Osteocyte (in vitro differentiated cells): Measurements from ENCODE around the gene GGT6. TPM values are rescaled to one million over a fixed set of nuclear protein-coding genes. Genes with fewer than 3 reads are reported as not detected.
A peak's percentile ranks its signal among the peaks of the same experiment; 100 is the strongest.

Source experiments
- DNase-seq: peaks from one replicate; pipeline ENCODE4 v3.0.0; 2021; ENCODE audit warnings: mixed read lengths; ENCODE audit not compliant: unreplicated experiment; ENCODE audit errors: extremely low spot score
- H3K27ac Mint-ChIP-seq: one replicate; pipeline ENCODE4 v1.8.0; 2021; ENCODE audit warnings: mild to moderate bottlenecking, mixed read lengths; ENCODE audit not compliant: unreplicated experiment
- H3K27me3 Mint-ChIP-seq: one replicate; pipeline ENCODE4 v1.8.0; 2021; ENCODE audit warnings: mixed read lengths; ENCODE audit not compliant: unreplicated experiment
- H3K36me3 Mint-ChIP-seq: one replicate; pipeline ENCODE4 v1.8.0; 2021; ENCODE audit warnings: mixed read lengths; ENCODE audit not compliant: unreplicated experiment
- H3K4me1 Mint-ChIP-seq: one replicate; pipeline ENCODE4 v1.8.0; 2021; ENCODE audit warnings: mixed read lengths; ENCODE audit not compliant: unreplicated experiment
- H3K4me3 Mint-ChIP-seq: one replicate; pipeline ENCODE4 v1.8.0; 2021; ENCODE audit warnings: mild to moderate bottlenecking, moderate library complexity, mixed read lengths; ENCODE audit not compliant: unreplicated experiment
- H3K9me3 Mint-ChIP-seq: one replicate; pipeline ENCODE4 v1.8.0; 2021; ENCODE audit warnings: mixed read lengths; ENCODE audit not compliant: unreplicated experiment
- CTCF ChIP-seq: fragments of 200-600 bp; sonication (generic); IDR thresholded peaks from 2 replicates; pipeline ENCODE4 v1.5.0; 2021; ENCODE audit warnings: antibody characterized with exemption, mild to moderate bottlenecking, moderate library complexity
- total RNA-seq: library from RNA; stranded (reverse); gene quantifications from 2 replicates; pipeline ENCODE4 v1.2.1, GENCODE V29; 2021

The GGT6 gene
- total RNA-seq, 1 donor from 2014 or later, result not detected

DNA sequence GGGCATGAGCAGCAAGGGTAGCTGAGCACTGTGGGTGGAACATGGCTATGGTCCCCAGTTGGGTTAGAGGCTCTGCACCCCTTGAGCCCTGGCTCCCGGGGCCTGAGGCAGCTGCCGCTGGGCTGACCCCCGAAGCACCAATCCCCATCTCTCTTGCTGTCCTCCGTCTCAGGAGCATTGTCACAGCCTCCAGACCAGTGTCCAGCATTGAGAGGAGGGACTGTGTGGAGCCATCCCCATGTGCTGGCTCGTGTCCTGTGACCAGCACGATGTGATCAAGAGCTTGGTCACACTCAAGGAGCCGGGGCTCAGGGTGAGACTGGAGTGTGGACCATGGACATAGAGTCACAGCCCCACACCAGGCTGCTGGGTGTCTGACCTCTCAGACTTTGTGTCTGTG is 26.8 kb upstream of the GGT6 start:
- TF ChIP-seq CTCF, result no peak
- no peak overlapping the region for H3K27ac Mint-ChIP-seq
- H3K9me3 Mint-ChIP-seq, result no peaks in the 10 kb centered on the region
- no peak overlapping the region for H3K4me3 Mint-ChIP-seq
- H3K36me3 Mint-ChIP-seq, result no peaks in the 10 kb centered on the region
- peaks cover 55% of the 10 kb centered on the region for H3K27me3 Mint-ChIP-seq
- DNase-seq, result no peak
- H3K4me1 Mint-ChIP-seq, result peaks cover 19% of the 10 kb centered on the region

- Mint-ChIP-seq H3K36me3 (no peaks in the 10 kb centered on the region), H3K4me1 (peaks cover 12% of the 10 kb centered on the region), H3K27ac (no peak overlapping the region), H3K9me3 (no peaks in the 10 kb centered on the region), H3K27me3 (peaks cover 62% of the 10 kb centered on the region), H3K4me3 (peak overlapping the region; percentile 27)
- TF ChIP-seq CTCF, result no peak
- no peak for DNase-seq
Measured at GRCh38 chr17:4586043-4586442, 25.7 kb upstream of the GGT6 start.

GRCh38 chr17:4585638-4585994 is 25.2 kb upstream of the GGT6 start:
- DNase-seq, result no peak
- H3K27ac Mint-ChIP-seq, result no peak overlapping the region
- no peaks in the 10 kb centered on the region for H3K9me3 Mint-ChIP-seq
- H3K4me1 Mint-ChIP-seq, result peaks cover 12% of the 10 kb centered on the region
- H3K4me3 Mint-ChIP-seq, result peak overlapping the region; percentile 62
- no peaks in the 10 kb centered on the region for H3K36me3 Mint-ChIP-seq
- H3K27me3 Mint-ChIP-seq, result peaks cover 60% of the 10 kb centered on the region
- no peak for TF ChIP-seq CTCF

DNA sequence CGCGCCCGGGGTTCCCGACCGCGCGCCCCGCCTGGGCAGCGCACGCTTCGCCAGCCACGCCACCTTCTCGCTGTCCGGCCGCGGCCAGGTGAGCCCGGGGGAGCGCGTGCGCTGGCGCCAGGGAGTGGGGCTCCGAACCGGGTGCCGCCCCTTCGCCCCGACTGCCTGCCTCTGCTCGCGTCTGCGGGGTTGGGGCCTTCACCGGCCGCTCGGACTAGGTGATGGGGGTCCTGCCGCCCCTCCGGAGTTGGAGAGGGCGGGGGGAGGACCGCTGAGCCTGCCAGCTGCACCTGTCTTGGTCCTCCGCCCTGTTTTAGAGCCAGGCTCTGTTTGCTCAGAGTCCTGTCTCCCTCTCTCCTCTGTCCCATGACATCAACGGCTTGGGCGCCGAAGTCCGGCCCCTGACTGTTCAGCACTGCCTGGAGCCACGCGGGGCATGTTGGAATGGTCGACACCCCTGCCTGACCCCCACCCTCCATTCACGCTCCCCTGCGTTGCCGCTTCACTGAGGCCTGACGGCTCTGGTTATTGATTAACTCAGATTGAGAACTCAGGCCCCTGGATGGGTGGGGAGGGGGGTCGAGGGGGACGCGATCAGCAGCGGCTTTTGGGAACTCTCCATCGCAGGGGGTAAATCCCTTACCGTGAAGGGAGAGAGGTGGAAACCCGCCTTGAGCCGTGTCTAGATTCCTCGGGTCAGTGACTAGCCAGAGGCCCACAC is 24.7 kb upstream of the GGT6 start:
- H3K27ac Mint-ChIP-seq, result no peak overlapping the region
- peaks cover 12% of the 10 kb centered on the region for H3K4me1 Mint-ChIP-seq
- no peaks in the 10 kb centered on the region for H3K9me3 Mint-ChIP-seq
- no peak for TF ChIP-seq CTCF
- DNase-seq, result peak; percentile 80
- H3K36me3 Mint-ChIP-seq, result no peaks in the 10 kb centered on the region
- H3K27me3 Mint-ChIP-seq, result peaks cover 56% of the 10 kb centered on the region
- H3K4me3 Mint-ChIP-seq, result peak overlapping the region; percentile 62

GRCh38 chr17:4584101-4584916 is 23.9 kb upstream of the GGT6 start, which contains the start of gene SMTNL2:
TSS of gene SMTNL2 (plus strand) at chr17:4584529. CDS start at chr17:4584606, 77 bp downstream.
- TF ChIP-seq CTCF, result no peak
- Mint-ChIP-seq H3K4me3 (peak within 1 kb of the TSS; percentile 74), H3K9me3 (no peaks in the 10 kb centered on the region), H3K27me3 (peaks cover 56% of the 10 kb centered on the region), H3K4me1 (peaks cover 12% of the 10 kb centered on the region), H3K27ac (no peak within 1 kb of the TSS), H3K36me3 (no peaks in the 10 kb centered on the region)
- DNase-seq, result peak; percentile 83
